Thoracic aorta endothelial cell (primary cell): Measurements from ENCODE around the gene OSBPL10. TPM values are rescaled to one million over a fixed set of nuclear protein-coding genes. Genes with fewer than 3 reads are reported as not detected.

ENCODE experiments used
- total RNA-seq: library from RNA; depleted of rRNA; stranded (reverse); fragments of >200 nt; gene quantifications from 2 replicates; pipeline ENCODE4 v1.2.3, GENCODE V29; 2012

Gene OSBPL10, protein sequence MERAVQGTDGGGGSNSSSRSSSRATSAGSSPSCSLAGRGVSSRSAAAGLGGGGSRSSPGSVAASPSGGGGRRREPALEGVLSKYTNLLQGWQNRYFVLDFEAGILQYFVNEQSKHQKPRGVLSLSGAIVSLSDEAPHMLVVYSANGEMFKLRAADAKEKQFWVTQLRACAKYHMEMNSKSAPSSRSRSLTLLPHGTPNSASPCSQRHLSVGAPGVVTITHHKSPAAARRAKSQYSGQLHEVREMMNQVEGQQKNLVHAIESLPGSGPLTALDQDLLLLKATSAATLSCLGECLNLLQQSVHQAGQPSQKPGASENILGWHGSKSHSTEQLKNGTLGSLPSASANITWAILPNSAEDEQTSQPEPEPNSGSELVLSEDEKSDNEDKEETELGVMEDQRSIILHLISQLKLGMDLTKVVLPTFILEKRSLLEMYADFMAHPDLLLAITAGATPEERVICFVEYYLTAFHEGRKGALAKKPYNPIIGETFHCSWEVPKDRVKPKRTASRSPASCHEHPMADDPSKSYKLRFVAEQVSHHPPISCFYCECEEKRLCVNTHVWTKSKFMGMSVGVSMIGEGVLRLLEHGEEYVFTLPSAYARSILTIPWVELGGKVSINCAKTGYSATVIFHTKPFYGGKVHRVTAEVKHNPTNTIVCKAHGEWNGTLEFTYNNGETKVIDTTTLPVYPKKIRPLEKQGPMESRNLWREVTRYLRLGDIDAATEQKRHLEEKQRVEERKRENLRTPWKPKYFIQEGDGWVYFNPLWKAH
- total RNA-seq: 45.1 and 54.9 TPM in 2 replicates

DNA sequence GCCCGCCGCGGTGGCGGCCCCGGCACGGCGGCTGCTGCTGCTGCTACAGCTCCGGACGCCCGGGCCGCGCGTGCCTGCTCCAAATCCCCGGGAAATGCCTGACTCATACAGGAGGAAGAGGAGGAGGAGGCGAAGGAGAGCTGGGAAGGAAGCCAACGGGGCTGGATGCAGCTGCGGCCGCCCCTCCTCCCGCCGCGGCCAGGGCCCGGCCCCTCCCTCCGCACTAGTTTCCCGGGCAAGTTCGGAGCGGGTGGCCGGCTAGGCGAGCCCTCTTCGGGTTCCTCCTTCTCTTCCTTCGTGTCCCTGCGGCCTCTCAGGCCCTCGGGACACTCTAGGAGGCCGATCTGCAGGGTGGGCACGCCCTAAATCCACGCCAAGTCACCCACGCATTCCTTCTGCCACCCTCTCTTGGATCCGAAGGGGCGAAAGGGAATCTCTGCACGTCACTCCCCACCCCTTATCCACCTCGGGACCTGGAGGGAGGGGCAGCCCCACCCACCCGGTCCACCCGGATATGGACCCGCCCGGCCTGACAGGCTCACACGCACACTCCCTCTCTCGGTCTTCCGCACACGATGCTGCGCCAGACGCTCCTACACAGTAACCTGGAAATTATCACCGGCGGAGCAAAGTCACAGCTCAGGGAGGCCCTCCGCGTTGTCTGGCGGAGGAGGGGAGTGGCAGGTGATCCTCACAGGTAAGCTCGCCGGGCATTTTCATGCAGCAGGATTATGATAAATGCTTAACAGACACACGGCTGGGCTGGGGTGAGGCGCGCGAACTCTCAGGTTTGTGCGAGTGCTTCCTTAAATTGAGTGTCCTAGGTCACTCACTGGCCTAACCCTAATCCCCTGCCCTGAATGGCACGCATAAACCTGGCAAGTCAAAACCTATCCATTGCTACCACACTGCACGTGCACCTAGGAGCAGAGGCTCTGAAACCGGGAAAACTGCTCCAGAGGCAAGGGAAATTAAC lies at the start of gene OSBPL10, which contains the start of gene ZNF860:
Gene OSBPL10, minus strand, starts transcription at position 57 of the 976 bp plus-strand sequence. CDS start 83 bp downstream, outside the sequence.
Gene ZNF860, plus strand, starts transcription at position 545 of the 976 bp plus-strand sequence. CDS start 7,330 bp downstream, outside the sequence.

Other genes with a start within 250 kb of the OSBPL10 start
- gene ZNF860, start 488 bp upstream of the OSBPL10 start, total RNA-seq: 1.9 and 3.6 TPM in 2 replicates
- 20.9 and 24.6 TPM in 2 replicates for gene GPD1L, start 125.4 kb upstream of the OSBPL10 start, total RNA-seq